H9 (cell line): ENCODE results near the gene NARS2. TPM values are rescaled to one million over a fixed set of nuclear protein-coding genes. Genes with fewer than 3 reads are reported as not detected.
"Not testable (repeated sequence)": the region's sequence is repeated elsewhere in the genome, so short reads cannot be mapped to it uniquely, and the experiment has no call there.

Source experiments
- DNase-seq: peaks from one replicate; pipeline ENCODE4 v3.0.0-alpha.2; 2017
- H2AFZ ChIP-seq: one replicate; pipeline ENCODE4 v1.6.1; 2013; ENCODE audit warnings: mild to moderate bottlenecking, low read length, control low read depth, moderate library complexity
- H2AK5ac ChIP-seq: 2 replicates; pipeline ENCODE4 v1.6.1; 2013; ENCODE audit warnings: low read length, control low read depth, mixed read lengths; ENCODE audit not compliant: insufficient read length
- H2BK120ac ChIP-seq: one replicate; pipeline ENCODE4 v1.6.1; 2013; ENCODE audit warnings: low read depth, mild to moderate bottlenecking, low read length, control low read depth, inconsistent platforms; ENCODE audit not compliant: poor library complexity, severe bottlenecking
- H2BK12ac ChIP-seq: 2 replicates; pipeline ENCODE4 v1.6.1; 2013; ENCODE audit warnings: low read length, control low read depth, mixed read lengths, low read depth; ENCODE audit not compliant: insufficient read length
- H2BK15ac ChIP-seq: 2 replicates; pipeline ENCODE4 v1.6.1; 2013; ENCODE audit warnings: low read depth, low read length, control low read depth
- H2BK20ac ChIP-seq: one replicate; pipeline ENCODE4 v1.6.1; 2013; ENCODE audit warnings: low read depth, mild to moderate bottlenecking, low read length, control low read depth, inconsistent platforms; ENCODE audit not compliant: poor library complexity, severe bottlenecking
- H2BK5ac ChIP-seq: 2 replicates; pipeline ENCODE4 v1.6.1; 2013; ENCODE audit warnings: low read length, control low read depth, mixed read lengths; ENCODE audit not compliant: insufficient read length
- H3K14ac ChIP-seq: 2 replicates; pipeline ENCODE4 v1.6.1; 2013; ENCODE audit warnings: low read length, control low read depth; ENCODE audit not compliant: insufficient read depth
- H3K18ac ChIP-seq: 2 replicates; pipeline ENCODE4 v1.6.1; 2013; ENCODE audit warnings: low read depth, mild to moderate bottlenecking, mixed read lengths, low read length, control low read depth; ENCODE audit not compliant: insufficient read length
- H3K23ac ChIP-seq: 2 replicates; pipeline ENCODE4 v1.6.1; 2013; ENCODE audit warnings: low read length, control low read depth, mixed read lengths, low read depth; ENCODE audit not compliant: insufficient read length
- H3K23me2 ChIP-seq: 2 replicates; pipeline ENCODE4 v1.6.1; 2013; ENCODE audit warnings: low read depth, mild to moderate bottlenecking, mixed read lengths, low read length, control low read depth; ENCODE audit not compliant: insufficient read length, poor library complexity, severe bottlenecking
- H3K27ac ChIP-seq: 2 replicates; pipeline ENCODE4 v1.5.1; 2013; ENCODE audit warnings: low read length, control low read depth, mixed read lengths, low read depth; ENCODE audit not compliant: insufficient read length
- H3K27me3 ChIP-seq: 2 replicates; pipeline ENCODE4 v1.6.1; 2013; ENCODE audit warnings: low read length, control low read depth, inconsistent platforms; ENCODE audit not compliant: insufficient read depth
- H3K4ac ChIP-seq: 2 replicates; pipeline ENCODE4 v1.6.1; 2013; ENCODE audit warnings: low read depth, mild to moderate bottlenecking, control low read depth, inconsistent platforms, low read length, moderate library complexity
- H3K4me1 ChIP-seq: 2 replicates; pipeline ENCODE4 v1.6.1; 2013; ENCODE audit warnings: low read length, control low read depth, inconsistent platforms; ENCODE audit not compliant: insufficient read depth
- H3K4me2 ChIP-seq: 2 replicates; pipeline ENCODE4 v1.6.1; 2013; ENCODE audit warnings: low read length, control low read depth, mixed read lengths; ENCODE audit not compliant: insufficient read length, insufficient read depth
- H3K56ac ChIP-seq: 2 replicates; pipeline ENCODE4 v1.6.1; 2013; ENCODE audit warnings: low read depth, mild to moderate bottlenecking, mixed read lengths, low read length, control low read depth; ENCODE audit not compliant: insufficient read length
- H3K79me1 ChIP-seq: 2 replicates; pipeline ENCODE4 v1.6.1; 2013; ENCODE audit warnings: low read depth, mild to moderate bottlenecking, moderate library complexity, low read length, control low read depth, inconsistent platforms; ENCODE audit not compliant: insufficient read depth, poor library complexity, severe bottlenecking
- H3K79me2 ChIP-seq: 2 replicates; pipeline ENCODE4 v1.6.1; 2013; ENCODE audit warnings: low read length, control low read depth, inconsistent platforms; ENCODE audit not compliant: insufficient read depth
- H3K9ac ChIP-seq: 2 replicates; pipeline ENCODE4 v1.6.1; 2013; ENCODE audit warnings: low read length, control low read depth, mixed read lengths; ENCODE audit not compliant: insufficient read length; ENCODE audit errors: extremely low read depth
- H3K9me3 ChIP-seq: one replicate; pipeline ENCODE4 v1.6.1; 2013; ENCODE audit warnings: low read depth, low read length, inconsistent platforms; ENCODE audit not compliant: control insufficient read depth
- H3T11ph ChIP-seq: one replicate; pipeline ENCODE4 v1.6.1; 2013; ENCODE audit warnings: mild to moderate bottlenecking, low read length, control low read depth, inconsistent platforms
- H4K20me1 ChIP-seq: one replicate; pipeline ENCODE4 v1.6.1; 2013; ENCODE audit not compliant: control insufficient read depth, insufficient read length, insufficient read depth
- H4K5ac ChIP-seq: 2 replicates; pipeline ENCODE4 v1.6.1; 2013; ENCODE audit warnings: low read depth, mild to moderate bottlenecking, mixed read lengths, low read length, control low read depth; ENCODE audit not compliant: insufficient read length
- H4K8ac ChIP-seq: replicated peaks from 2 replicates; pipeline ENCODE4 v1.6.1; 2013; ENCODE audit warnings: low read length, control low read depth, mixed read lengths, low read depth; ENCODE audit not compliant: insufficient read length
- H4K91ac ChIP-seq: 2 replicates; pipeline ENCODE4 v1.6.1; 2013; ENCODE audit warnings: low read depth, mild to moderate bottlenecking, moderate library complexity, mixed read lengths, low read length, control low read depth; ENCODE audit not compliant: insufficient read length
- H3K27ac Mint-ChIP-seq, 3 experiments: 2 replicates in 2 of 3; 3 replicates in 1 of 3; pipeline ENCODE4 v1.8.0; 2020 to 2021; ENCODE audit warnings: mixed read lengths in 3 of 3, mild to moderate bottlenecking in 1 of 3, moderate library complexity in 1 of 3
- H3K27me3 Mint-ChIP-seq: 2 replicates; pipeline ENCODE4 v1.8.0; 2021; ENCODE audit warnings: low read depth, mild to moderate bottlenecking, moderate library complexity, mixed read lengths
- H3K36me3 Mint-ChIP-seq, 3 experiments: 2 replicates in 2 of 3; 3 replicates in 1 of 3; pipeline ENCODE4 v1.8.0; 2020 to 2021; ENCODE audit warnings: low read depth in 3 of 3, mixed read lengths in 3 of 3; ENCODE audit not compliant: insufficient read depth in 1 of 3
- H3K4me1 Mint-ChIP-seq, 2 experiments: 2 replicates each; pipeline ENCODE4 v1.8.0; 2020; ENCODE audit warnings: mixed read lengths in 2 of 2
- H3K4me3 Mint-ChIP-seq, 2 experiments: 2 replicates in 1 of 2; 3 replicates in 1 of 2; pipeline ENCODE4 v1.8.0; 2020 to 2021; ENCODE audit warnings: mild to moderate bottlenecking in 2 of 2, mixed read lengths in 2 of 2, moderate library complexity in 1 of 2
- H3K9me3 Mint-ChIP-seq, 2 experiments: 2 replicates in 1 of 2; 3 replicates in 1 of 2; pipeline ENCODE4 v1.8.0; 2020; ENCODE audit warnings: mild to moderate bottlenecking in 2 of 2, mixed read lengths in 2 of 2, moderate library complexity in 1 of 2
- WGBS: extraction: QIAGEN DNeasy Blood & Tissue Kit; methylation state at CpG from one replicate; pipeline ENCODE4 v1.1.7; 2013; ENCODE audit warnings: missing lambda C conversion rate, low lambda C conversion rate, mixed read lengths; ENCODE audit not compliant: insufficient read length; ENCODE audit errors: extremely low coverage; 5-methylcytosine and 5-hydroxymethylcytosine counted together
- total RNA-seq: library from RNA; stranded (reverse); gene quantifications from 2 replicates; pipeline ENCODE4 v1.2.1, GENCODE V29; 2021

The NARS2 gene
- total RNA-seq, 1 experiment from 2014 or later: 29.7 TPM

DNA sequence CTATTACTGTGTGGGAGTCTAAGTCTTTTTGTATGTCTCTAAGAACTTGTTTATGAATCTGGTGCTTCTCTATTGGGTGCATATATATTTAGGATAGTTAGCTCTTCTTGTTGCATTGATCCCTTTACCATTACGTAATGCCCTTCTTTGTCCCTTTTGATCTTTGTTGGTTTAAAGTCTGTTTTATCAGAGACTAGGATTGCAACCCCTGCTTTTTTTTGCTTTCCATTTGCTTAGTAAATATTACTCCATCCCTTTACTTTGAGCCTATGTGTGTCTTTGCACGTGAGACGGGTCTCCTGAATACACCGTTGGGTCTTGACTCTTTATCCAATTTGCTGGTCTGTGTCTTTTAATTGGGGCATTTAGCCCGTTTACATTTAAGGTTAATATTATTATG lies 26.4 kb upstream of the NARS2 start:
- H2AFZ ChIP-seq, H3K27me3 ChIP-seq, DNase-seq, H3K14ac ChIP-seq, H3K79me1 ChIP-seq, H3K18ac ChIP-seq, H3T11ph ChIP-seq, H2BK15ac ChIP-seq, H3K36me3 Mint-ChIP-seq, H3K56ac ChIP-seq, H3K23me2 ChIP-seq, H3K27ac ChIP-seq, H2BK120ac ChIP-seq, H2AK5ac ChIP-seq, H2BK5ac ChIP-seq, H2BK12ac ChIP-seq, H2BK20ac ChIP-seq, H3K27ac Mint-ChIP-seq, H4K5ac ChIP-seq, H3K4ac ChIP-seq, H3K4me2 ChIP-seq, H3K9ac ChIP-seq, H3K23ac ChIP-seq, H3K4me1 ChIP-seq, H3K4me3 Mint-ChIP-seq, H4K20me1 ChIP-seq, H3K9me3 ChIP-seq, H4K8ac ChIP-seq, H3K79me2 ChIP-seq, H3K9me3 Mint-ChIP-seq, H4K91ac ChIP-seq: not testable (repeated sequence)
- no CpG with 5 or more reads among the region's 5 CpGs for WGBS
- Mint-ChIP-seq H3K27me3 (peaks cover 14% of the 10 kb centered on the region), H3K4me1 (peaks cover 14 to 15% of the 10 kb centered on the region in 2 experiments)

DNA sequence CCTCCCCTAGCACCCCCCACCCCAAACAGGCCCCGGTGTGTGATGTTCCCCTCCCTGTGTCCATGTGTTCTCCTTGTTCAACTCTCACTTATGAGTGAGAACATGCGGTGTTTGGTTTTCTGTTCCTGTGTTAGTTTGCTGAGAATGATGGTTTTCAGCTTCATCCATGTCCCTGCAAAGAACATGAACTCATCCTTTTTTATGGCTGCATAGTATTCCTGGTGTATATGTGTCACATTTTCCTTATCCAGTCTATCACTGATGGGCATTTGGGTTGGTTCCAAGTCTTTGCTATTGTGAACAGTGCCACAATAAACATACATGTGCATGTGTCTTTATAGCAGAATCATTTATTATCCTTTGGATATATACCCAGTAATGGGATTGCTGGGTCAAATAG lies 22.9 kb upstream of the NARS2 start:
- no CpG with 5 or more reads among the region's 2 CpGs for WGBS
- H3K9me3 ChIP-seq, H3K4ac ChIP-seq, H4K20me1 ChIP-seq, H3K56ac ChIP-seq, H2BK5ac ChIP-seq, H2BK120ac ChIP-seq, H2AK5ac ChIP-seq, H3K9me3 Mint-ChIP-seq, H3T11ph ChIP-seq, H3K27ac ChIP-seq, H3K4me2 ChIP-seq, H3K79me2 ChIP-seq, H3K4me1 ChIP-seq, H4K8ac ChIP-seq, H2BK12ac ChIP-seq, H3K9ac ChIP-seq, DNase-seq, H2AFZ ChIP-seq, H3K27me3 ChIP-seq, H2BK15ac ChIP-seq, H3K27ac Mint-ChIP-seq, H3K36me3 Mint-ChIP-seq, H3K23me2 ChIP-seq, H3K18ac ChIP-seq, H4K91ac ChIP-seq, H3K23ac ChIP-seq, H4K5ac ChIP-seq, H2BK20ac ChIP-seq, H3K14ac ChIP-seq, H3K79me1 ChIP-seq, H3K4me3 Mint-ChIP-seq: not testable (repeated sequence)
- Mint-ChIP-seq H3K27me3 (peaks cover 12% of the 10 kb centered on the region), H3K4me1 (peaks cover 23 to 32% of the 10 kb centered on the region in 2 experiments)
